Tibial nerve (tissue), 4 donors: Measurements from ENCODE around the gene BLOC1S4. TPM values are rescaled to one million over a fixed set of nuclear protein-coding genes. Genes with fewer than 3 reads are reported as not detected.

Source experiments
- DNase-seq, 2 donors: peaks; one replicate each; pipeline ENCODE4 v3.0.0-alpha.2; 2019; ENCODE audit warnings: low spot score in 2 of 2
- H3K27ac ChIP-seq, 4 donors: fragments of 200-600 bp; sonication (generic) in 3 of 4; one replicate each; pipeline ENCODE4 v1.5.1; 2017 to 2019; ENCODE audit warnings: mild to moderate bottlenecking in 1 of 4
- H3K27me3 ChIP-seq, 2 donors: fragments of 200-600 bp; sonication (generic) in 1 of 2; one replicate each; pipeline versions ENCODE4 v1.5.1 to v1.6.0; 2017 to 2019
- H3K36me3 ChIP-seq, 3 donors: fragments of 200-600 bp; sonication (generic); one replicate each; pipeline ENCODE4 v1.5.1; 2018 to 2019
- H3K4me1 ChIP-seq, 4 donors: fragments of 200-600 bp; sonication (generic) in 3 of 4; one replicate each; pipeline ENCODE4 v1.5.1; 2017 to 2019
- H3K4me3 ChIP-seq, 4 donors: fragments of 200-600 bp; sonication (generic) in 3 of 4; one replicate each; pipeline ENCODE4 v1.5.1; 2017 to 2019; ENCODE audit warnings: mild to moderate bottlenecking in 1 of 4, moderate library complexity in 1 of 4
- H3K9me3 ChIP-seq, 4 donors: fragments of 200-600 bp; sonication (generic) in 3 of 4; one replicate each; pipeline ENCODE4 v1.5.1; 2017 to 2019
- CTCF ChIP-seq, 5 experiments: fragments of 200-600 bp in 3 of 5; fragments of 450-650 bp in 2 of 5; sonication (generic) in 3 of 5; IDR thresholded peaks; one replicate each; pipeline ENCODE4 v1.5.1; 2016 to 2019; ENCODE audit warnings: antibody characterized with exemption in 5 of 5, mild to moderate bottlenecking in 3 of 5, moderate library complexity in 2 of 5
- EP300 ChIP-seq, 2 donors: sonication (generic); formaldehyde crosslinking; IDR thresholded peaks; one replicate each; pipeline ENCODE4 v1.6.1; 2017; ENCODE audit warnings: antibody characterized with exemption in 2 of 2, mild to moderate bottlenecking in 1 of 2
- POLR2A ChIP-seq, 2 donors: fragments of 450-650 bp; IDR thresholded peaks; one replicate each; pipeline ENCODE4 v1.6.1; 2017; ENCODE audit warnings: antibody characterized with exemption in 2 of 2, mild to moderate bottlenecking in 2 of 2, moderate library complexity in 2 of 2
- WGBS, 2 donors: methylation state at CpG; one replicate each; pipeline ENCODE4 v1.1.5; 2018; 5-methylcytosine and 5-hydroxymethylcytosine counted together
- total RNA-seq, 4 donors: library from RNA; depleted of rRNA; stranded (reverse); fragments of >200 nt; gene quantifications; one replicate each; pipeline ENCODE4 v1.1.0, GENCODE V29; 2016

Gene BLOC1S4
- total RNA-seq, 4 donors from 2014 or later, result 18.0 to 32.8 (median 28.3) TPM

GRCh38 chr4:6702761-6703160, 13.2 kb upstream of the BLOC1S4 start:
- Histone ChIP-seq H3K4me3 (no peak overlapping the region), H3K27ac (no peak overlapping the region), H3K27me3 (no peaks in the 10 kb centered on the region), H3K4me1 (peaks cover 0 to 35% (median 10%) of the 10 kb centered on the region in 4 donors), H3K36me3 (peaks cover 0 to 48% (median 0%) of the 10 kb centered on the region in 3 donors), H3K9me3 (no peaks in the 10 kb centered on the region)
- DNase-seq, result no peak
- TF ChIP-seq EP300 (IDR thresholded peaks at IDR 0.05) (no peak), CTCF (IDR thresholded peaks at IDR 0.05) (no peak), POLR2A (IDR thresholded peaks at IDR 0.05) (no peak)
- WGBS, 2 donors, result 0% methylated on average over 1 of the region's 1 CpG

- no peak overlapping the region for H3K4me3 ChIP-seq
- DNase-seq, result no peak
- H3K4me1 ChIP-seq, result peaks cover 0 to 45% (median 14%) of the 10 kb centered on the region in 4 donors
- no peak overlapping the region for H3K27ac ChIP-seq
- peaks cover 0 to 49% (median 0%) of the 10 kb centered on the region in 3 donors for H3K36me3 ChIP-seq
- TF ChIP-seq CTCF (IDR thresholded peaks at IDR 0.05) (no peak), POLR2A (IDR thresholded peaks at IDR 0.05) (no peak), EP300 (IDR thresholded peaks at IDR 0.05) (no peak)
- H3K9me3 ChIP-seq, result no peaks in the 10 kb centered on the region
- WGBS, 2 donors, result 49 to 52% methylated on average over 3 of the region's 3 CpGs
- no peaks in the 10 kb centered on the region for H3K27me3 ChIP-seq
These were observed 12.2 kb upstream of the BLOC1S4 start for GRCh38 chr4:6703786-6704185.

- no peaks in the 10 kb centered on the region for H3K9me3 ChIP-seq
- DNase-seq, result no peak
- WGBS, 2 donors, result 68 to 71% methylated on average over 2 of the region's 2 CpGs
- no peaks in the 10 kb centered on the region for H3K27me3 ChIP-seq
- H3K36me3 ChIP-seq, result peaks cover 0 to 32% (median 0%) of the 10 kb centered on the region in 3 donors
- H3K27ac ChIP-seq, result no peak overlapping the region
- H3K4me1 ChIP-seq, result peaks cover 0 to 54% (median 17%) of the 10 kb centered on the region in 4 donors
- no peak for TF ChIP-seq CTCF (IDR thresholded peaks at IDR 0.05)
- TF ChIP-seq POLR2A (IDR thresholded peaks at IDR 0.05), result no peak
- TF ChIP-seq EP300 (IDR thresholded peaks at IDR 0.05), result no peak
- H3K4me3 ChIP-seq, result no peak overlapping the region
These were observed 10.3 kb upstream of the BLOC1S4 start for GRCh38 chr4:6705646-6706045.

- Histone ChIP-seq H3K9me3 (no peaks in the 10 kb centered on the region), H3K27ac (no peak overlapping the region), H3K4me1 (peaks cover 0 to 55% (median 17%) of the 10 kb centered on the region in 4 donors), H3K36me3 (peaks cover 0 to 30% (median 0%) of the 10 kb centered on the region in 3 donors), H3K4me3 (no peak overlapping the region), H3K27me3 (no peaks in the 10 kb centered on the region)
- no peak for DNase-seq
- TF ChIP-seq POLR2A (IDR thresholded peaks at IDR 0.05) (no peak), EP300 (IDR thresholded peaks at IDR 0.05) (no peak), CTCF (IDR thresholded peaks at IDR 0.05) (no peak)
- 90 to 93% methylated on average over 5 of the region's 5 CpGs for WGBS, 2 donors
These were observed 9.8 kb upstream of the BLOC1S4 start for GRCh38 chr4:6706173-6706572.

GRCh38 chr4:6709230-6710114, 6.5 kb upstream of the BLOC1S4 start, which contains the start of gene MRFAP1L1:
Gene MRFAP1L1, minus strand, starts transcription at chr4:6709865. Its CDS starts 236 bp downstream, at chr4:6709629.
- peak; percentile 96 to 97 for DNase-seq
- Histone ChIP-seq H3K9me3 (no peaks in the 10 kb centered on the region), H3K27me3 (no peaks in the 10 kb centered on the region), H3K27ac (peak within 1 kb of the TSS; percentile 76 to 91 (median 82)), H3K4me3 (peak within 1 kb of the TSS; percentile 77 to 88 (median 82)), H3K36me3 (peaks cover 0 to 12% (median 0%) of the 10 kb centered on the region in 3 donors), H3K4me1 (peaks cover 0 to 47% (median 17%) of the 10 kb centered on the region in 4 donors)
- 1% methylated on average over 72 of the region's 72 CpGs for WGBS, 2 donors
- peak; percentile 36 to 95 for TF ChIP-seq EP300 (IDR thresholded peaks at IDR 0.05)
- peak in 1 of 2 donors; percentile 30 for TF ChIP-seq POLR2A (IDR thresholded peaks at IDR 0.05)
- TF ChIP-seq CTCF (IDR thresholded peaks at IDR 0.05), result peak in 1 of 5 experiments; percentile 15
